Skin of body (tissue), 2 donors: Measurements from ENCODE around the gene TMEM62. TPM values are rescaled to one million over a fixed set of nuclear protein-coding genes. Genes with fewer than 3 reads are reported as not detected.

Source experiments
- DNase-seq: peaks from one replicate; lab custom pipeline; 2025; lab: John Stamatoyannopoulos, UW
- total RNA-seq: library from RNA; depleted of rRNA; stranded (reverse); fragments of >200 nt; gene quantifications from one replicate; pipeline ENCODE4 v1.2.3, GENCODE V29; 2014

Gene TMEM62
- total RNA-seq, result 7.2 TPM

DNA sequence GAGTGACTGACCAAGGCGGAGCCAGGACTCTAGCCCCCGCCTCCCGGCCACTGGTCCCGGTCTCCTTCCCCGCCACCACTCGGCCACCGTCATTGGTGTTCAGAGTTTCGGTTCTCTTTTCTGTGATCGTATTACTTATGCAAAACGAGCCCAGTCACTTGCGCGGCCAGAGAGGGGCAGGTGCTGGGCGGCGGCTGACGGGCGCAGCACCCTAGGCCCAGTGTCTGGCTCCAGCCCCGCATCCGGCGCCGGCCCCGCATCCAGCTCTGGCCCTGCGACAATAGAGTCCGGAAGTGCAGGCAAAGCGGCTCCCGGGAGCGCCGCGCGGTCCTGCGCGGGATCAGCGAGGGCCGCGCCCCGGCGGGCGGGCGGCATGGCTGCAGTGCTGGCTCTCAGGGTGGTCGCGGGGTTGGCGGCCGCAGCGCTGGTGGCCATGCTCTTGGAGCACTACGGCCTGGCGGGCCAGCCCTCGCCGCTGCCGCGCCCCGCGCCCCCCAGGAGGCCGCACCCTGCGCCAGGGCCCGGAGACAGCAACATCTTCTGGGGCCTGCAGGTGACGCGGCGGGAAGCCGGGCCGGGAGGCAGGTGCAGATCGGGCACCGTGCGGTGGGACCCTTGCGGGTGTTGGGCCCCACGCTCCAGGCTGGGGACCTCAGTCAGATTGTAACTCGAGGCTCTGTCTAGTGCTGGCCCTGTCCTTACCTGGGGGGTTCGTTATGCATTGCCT, at the start of gene TMEM62:
Gene TMEM62, plus strand, starts transcription at position 157 of the 727 bp plus-strand sequence. Its CDS starts 217 bp downstream, at position 374.
- peak; percentile 16 for DNase-seq

DNA sequence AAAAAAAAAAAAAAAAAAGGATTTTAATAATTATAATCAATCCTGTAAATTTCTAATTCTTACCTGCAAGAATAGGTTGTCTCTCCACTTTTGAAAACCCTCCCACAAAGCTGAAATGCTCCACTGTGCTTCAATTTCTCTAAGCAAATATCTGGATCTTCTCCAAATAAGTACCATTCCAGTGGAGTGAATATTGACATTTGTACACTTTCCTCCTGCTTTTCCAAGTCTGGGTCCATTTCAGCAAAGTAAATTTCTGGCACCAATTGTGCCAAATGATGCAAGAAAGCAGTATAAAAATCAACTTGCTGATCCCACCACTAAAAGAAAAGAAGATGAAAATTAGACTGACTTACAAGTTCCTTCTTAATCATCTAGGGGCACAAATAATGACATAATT, 47.5 kb upstream of the TMEM62 start:
- no peak for DNase-seq

DNA sequence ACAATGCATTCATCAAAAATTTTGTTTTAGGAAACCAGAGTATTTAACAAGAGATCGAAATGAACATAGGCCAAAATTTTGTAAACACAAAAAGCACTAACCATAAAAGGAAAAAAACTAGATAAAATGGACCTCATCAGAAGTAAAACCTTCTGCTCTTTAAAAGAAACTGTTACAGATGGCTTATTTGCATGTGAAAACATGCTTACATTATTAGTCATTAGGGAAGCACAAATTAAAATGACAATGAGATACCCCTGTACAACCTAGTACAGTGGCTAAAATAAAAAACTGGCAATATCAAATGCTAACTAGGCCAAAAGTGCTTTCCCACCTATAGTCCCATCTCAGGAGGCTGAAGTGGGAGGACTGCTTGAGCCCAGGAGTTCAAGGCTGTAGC, 46.8 kb upstream of the TMEM62 start:
- no peak for DNase-seq

DNA sequence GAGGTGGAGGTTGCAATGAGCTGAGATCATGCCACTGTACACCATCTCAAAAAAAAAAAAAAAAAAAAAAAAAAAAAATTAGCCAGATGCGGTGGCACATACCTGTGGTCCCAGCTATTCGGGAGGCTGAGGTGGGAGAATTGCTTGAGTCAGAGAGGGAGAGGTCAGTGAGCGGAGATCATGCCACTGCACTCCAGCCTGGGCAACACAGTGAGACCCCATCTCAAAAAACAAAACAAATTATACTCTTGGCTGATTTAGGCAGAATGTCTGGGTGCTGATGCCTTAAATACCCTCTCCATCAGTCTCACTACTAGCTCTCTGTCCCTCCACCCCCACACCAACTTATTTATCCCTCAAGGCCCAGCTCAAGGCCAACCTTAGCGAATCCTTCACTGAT, 41.5 kb upstream of the TMEM62 start:
- no peak for DNase-seq

DNA sequence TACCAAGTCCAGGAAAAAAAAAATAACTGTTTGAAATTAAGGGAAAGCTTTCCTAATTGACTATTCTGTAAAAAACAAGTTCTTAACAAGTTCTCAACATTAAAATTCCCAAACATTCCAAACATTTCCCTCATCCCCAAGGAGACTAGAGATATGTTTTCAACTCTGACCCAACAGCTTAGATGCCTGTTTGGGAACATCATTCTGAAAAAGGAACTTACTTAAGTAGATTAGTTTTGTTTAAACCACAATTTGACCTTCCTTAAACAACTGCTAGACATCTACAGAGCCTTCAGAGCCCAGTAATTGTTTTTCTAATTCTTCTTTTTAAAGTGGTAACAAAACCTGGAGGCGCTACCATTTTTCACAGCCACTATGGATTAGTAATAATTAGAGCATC, 40.4 kb upstream of the TMEM62 start:
- DNase-seq, result no peak

DNA sequence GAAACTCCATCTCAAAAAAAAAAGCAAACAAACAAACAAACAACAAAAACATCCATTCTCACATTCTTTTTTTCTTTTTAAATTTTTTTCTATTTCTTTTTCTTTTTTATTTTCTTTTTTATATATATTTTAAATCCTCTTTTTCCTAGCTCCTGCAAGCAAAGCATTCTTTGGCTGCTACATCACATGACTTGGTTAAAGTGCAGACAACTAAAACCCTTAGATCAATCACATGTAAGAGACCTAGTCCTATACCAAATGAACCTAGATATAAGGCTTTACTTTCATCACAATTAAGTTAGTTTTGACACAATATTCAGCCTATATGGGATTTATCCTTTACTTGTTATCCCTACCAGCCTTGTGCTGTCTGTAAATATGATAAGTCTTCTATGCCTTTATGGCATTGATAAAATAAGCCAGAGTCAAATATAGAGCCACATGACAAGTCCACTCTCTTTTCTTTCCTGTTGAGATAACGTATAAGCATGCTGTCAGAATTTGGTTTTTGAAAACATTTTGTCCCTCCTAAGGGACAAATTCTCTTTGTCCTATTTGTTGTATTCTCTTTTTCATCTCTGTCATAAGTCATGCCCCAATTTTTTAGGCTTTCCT, 38.9 kb upstream of the TMEM62 start:
- no peak for DNase-seq

DNA sequence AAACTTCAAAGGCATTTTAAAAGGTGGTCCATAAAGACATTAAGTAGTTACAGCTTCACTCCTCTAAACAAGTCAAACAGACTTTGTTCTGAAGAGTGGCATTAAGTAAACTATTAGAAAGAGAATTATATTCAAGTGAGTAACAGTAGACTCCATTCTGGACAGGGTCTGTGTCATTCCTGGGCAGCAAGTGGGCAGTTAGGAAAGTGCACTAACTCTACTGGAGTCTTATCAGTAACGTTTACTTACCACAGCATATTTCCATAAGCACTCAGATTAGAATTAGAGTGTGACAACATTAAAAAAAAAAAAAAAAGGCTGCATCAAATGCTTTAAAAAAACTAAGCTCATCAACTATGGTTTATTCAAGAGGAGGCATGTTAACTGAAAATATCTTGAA, 38.1 kb upstream of the TMEM62 start:
- DNase-seq, result no peak

DNA sequence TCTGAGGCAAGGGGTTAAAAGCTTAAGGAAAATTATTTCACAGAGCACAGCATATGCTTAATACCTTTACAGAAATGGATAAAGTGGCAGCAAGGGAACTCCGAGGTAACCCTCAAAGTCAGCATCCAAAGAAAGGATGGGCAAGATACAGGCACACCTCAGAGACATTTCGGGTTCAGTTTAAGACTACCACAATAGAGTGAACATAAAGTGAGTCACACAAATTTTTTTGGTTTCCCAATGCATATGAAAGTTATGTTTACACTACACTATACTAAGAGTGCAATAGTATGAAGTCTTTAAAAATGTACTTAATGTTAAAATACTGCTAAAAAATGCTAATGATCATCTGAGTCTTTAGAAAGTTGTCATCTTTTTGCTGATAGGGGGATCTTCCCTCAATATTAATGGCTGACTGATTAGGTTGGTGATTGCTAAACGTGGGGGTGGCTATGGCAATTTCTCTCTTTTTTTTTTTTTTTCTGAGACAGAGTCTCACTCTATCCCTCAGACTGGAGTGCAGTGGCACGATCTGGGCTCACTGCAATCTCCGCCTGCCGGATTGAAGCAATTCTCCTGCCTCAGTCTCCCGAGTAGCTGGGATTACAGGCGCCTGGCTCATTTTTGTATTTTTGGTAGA, 37.6 kb upstream of the TMEM62 start:
- DNase-seq, result no peak

DNA sequence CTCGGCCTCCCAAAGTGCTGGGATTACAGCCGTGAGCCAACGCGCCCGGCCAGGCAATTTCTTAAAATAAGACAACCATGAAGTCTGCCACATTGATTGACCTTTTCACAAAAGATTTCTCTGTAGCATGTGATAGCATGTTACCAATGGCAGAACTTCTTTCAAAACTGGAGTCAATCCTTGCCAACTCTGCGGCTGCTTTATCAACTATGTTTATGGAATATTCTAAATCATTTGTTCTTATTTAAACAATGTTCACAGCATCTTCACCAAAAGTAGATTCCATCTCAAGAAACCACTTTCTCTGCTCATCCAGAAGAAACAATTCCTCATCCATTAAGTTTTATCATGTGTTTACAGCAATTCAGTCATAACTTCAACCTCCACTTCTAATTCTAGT, 37.0 kb upstream of the TMEM62 start:
- no peak for DNase-seq

DNA sequence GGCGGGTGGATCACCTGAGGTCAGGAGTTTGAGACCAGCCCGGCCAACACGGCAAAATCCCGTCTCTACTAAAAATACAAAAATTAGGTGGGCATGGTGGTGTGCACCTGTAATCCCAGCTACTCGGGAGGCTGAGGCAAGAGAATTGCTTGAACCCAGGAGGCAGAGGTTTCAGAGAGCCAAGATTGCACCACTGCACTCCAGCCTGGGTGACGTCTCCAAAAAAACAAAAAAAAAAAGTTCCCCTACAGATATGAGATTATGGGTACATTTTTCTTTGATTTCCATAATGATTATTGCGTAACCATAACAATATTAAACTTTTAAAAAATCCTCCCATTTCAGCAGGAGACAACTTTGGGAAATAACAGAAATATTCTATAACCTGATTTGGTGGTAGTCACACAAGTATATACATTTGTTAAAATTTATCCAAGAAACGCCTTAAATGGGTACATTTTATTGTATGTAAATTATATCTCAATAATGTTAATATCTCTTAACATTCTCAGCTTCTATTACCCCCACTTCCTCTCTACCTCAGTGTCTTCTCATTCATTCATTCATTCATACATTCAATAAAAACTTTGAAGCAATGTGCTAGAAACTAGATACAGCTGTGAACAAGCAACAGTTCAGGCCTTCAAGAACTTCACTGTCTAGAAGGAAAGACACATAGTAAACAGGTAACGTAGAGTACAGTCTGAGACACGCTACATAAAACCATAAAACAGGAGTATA, 34.1 kb upstream of the TMEM62 start:
- DNase-seq, result no peak

DNA sequence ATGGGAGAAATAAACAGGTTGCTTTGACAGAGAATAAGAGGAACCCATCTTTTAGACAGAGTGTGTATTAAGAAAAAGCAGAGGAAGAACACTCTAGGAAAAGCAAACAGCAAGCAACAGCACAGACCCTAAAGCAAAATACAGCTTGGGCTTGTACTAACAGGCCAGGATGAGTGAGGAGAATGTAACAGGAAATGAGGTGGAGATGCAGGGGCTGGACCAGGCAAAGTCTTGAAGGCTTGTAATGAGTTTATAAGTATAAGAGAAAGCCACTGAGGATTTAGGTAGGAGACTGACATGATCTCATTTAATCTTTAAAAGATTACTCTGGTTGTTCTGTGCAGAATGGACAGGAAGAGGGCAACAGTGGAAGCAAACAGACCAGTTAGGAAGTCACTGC, 32.4 kb upstream of the TMEM62 start:
- DNase-seq, result no peak

DNA sequence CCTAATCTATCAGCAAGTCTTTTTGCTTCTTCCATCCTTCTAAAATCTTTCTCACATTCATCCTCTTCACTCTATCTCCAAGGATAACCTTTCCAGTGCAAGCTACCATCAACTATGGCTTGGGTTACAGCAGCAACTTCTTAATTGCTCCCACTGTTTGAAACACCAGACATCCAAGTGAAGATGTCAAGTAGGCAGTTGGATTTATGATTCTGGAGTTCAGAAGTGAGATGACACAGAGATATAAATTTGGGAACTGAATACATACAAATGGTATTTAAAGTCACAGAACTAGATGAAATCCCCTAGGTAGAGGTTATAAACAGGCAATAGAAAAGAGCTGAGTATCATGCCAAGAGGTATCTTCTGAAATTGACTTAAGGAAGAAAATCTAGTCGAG, 31.2 kb upstream of the TMEM62 start:
- no peak for DNase-seq

DNA sequence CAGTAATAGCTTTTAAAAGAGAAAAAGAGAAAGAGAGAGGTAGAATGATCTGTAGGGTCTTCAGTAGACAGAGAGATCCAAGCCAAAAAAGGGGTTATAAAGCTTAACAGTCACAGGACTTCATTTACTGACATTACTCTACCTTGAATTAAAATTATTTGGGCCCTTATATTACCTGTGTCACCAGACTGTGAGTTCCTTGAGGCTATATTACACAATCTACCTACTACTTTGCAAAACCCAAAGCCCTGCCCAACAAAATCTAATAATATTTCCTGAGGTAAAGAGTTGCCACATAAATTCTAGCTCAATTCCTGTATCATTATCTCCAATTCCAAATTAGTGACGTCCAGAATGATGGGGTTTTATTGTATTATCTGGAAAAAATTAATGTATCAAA, 29.5 kb upstream of the TMEM62 start:
- DNase-seq, result no peak

DNA sequence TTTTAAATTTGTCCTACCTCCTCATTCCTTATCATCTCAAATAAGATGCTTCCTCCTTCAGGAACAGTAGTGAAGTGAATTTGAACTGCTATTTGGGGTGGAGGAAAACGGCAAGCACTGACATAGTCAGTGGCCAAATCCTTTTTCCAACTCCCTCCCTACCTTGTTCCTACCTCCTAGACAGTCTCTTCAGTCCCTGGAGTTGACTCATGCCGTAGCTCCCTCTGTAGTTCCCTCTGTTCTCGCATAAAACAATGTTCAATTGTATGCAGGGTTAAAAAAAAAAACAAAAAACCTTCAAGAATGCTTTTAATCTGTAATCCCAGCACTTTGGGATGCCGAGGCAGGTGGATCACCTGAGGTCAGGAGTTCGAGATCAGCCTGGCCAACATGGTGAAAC, 29.0 kb upstream of the TMEM62 start:
- no peak for DNase-seq

DNA sequence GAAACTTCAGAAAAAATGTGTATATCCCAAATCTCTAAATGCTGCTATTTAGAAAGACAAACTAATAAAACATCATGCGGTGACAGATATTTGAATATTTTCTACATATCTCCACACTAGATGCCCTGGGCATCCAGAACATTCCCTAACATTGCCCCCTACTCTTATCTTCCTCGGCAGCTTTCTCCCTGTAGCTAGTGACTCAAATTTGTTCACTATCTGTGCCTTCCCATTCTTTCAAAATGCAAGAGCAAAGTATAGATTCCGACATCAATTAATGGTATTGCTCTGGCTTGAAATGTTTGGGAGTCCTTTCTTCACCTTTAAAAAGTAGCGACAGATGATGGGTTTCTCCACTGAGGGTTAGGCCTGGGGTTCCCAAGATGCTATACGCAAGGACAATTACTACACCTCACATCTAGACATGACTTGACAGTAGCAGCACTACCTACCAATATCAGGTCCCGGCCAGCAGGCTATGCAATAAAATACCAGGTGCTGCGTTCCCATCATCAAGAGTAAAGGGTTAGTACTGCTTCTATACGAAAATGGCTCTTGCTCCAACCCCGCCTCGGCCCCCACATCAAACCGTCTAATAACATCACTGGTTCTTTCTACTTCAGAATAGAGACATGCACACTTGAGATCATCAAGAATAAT, 28.2 kb upstream of the TMEM62 start:
- peak; percentile 68 for DNase-seq

DNA sequence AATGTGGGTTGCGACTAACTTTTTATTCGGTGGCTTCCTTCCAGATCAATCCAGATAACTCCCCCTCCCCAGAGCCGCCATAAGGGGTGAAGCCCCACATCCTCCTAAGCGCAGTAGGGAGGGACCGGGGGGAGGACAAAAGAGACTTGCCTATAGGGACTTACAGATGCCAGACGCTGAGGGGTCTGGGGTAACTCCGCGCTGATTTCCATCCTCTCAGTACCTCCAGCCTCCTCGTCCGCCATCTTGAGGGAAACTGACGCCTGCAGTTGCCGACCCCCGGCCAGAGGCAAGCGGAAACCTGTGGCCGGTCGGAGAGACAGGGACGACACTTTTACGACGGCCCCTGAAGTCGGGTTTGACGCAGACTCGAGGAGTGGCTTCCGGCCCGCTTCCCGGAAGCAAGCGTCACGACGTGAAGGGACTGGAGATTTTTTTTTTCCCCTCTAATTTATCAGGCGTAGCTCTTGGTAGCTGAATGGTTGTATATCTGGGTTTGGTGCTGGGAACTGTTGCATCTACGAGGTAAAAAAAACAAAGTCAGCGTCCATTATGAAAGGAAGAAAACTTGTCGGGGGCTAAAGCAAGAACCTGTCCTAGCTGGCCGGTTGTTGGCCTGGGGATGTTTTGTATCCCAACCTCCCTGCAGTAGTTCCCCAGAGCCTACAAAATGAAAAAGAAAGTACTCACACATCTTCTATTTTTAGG, 27.5 kb upstream of the TMEM62 start, which contains the start of gene UBR1:
Gene UBR1, minus strand, starts transcription at position 261 of the 708 bp plus-strand sequence. Its CDS starts 16 bp downstream, at position 245.
- peak; percentile 95 for DNase-seq

DNA sequence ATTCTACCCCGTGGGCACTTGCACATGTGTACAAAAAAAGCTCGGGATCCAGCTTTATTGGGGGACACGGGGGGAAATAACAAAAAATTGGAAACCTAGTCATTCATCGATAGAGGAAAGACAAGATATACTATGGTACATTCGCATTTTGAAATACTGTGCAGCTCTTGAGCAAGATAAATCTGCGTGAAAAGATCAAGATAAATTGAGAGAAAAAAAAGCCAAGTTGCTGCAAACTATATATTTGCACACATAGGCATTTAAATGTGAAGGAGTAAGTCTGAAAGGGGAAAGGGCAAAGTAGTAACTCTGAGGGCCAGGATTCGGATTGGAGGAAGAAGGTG, 26.9 kb upstream of the TMEM62 start:
- no peak for DNase-seq

DNA sequence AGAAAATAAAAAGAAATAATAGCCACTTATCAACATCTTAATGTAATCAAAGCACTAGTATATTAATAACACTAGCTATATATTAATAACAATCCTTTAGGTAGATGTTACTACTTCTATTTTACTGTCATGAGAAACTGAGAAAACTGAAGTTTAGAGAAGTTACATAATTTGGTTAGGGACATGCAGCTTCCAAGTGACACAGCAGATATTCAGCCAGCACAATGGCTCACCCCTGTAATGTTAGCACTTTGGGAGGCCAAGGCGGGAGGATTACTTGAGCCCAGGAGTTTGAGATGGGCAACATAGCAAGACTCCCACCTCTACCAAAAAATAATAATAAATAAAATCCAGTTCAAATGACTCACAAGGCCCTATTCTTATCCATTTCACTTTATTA, 25.6 kb upstream of the TMEM62 start:
- no peak for DNase-seq

DNA sequence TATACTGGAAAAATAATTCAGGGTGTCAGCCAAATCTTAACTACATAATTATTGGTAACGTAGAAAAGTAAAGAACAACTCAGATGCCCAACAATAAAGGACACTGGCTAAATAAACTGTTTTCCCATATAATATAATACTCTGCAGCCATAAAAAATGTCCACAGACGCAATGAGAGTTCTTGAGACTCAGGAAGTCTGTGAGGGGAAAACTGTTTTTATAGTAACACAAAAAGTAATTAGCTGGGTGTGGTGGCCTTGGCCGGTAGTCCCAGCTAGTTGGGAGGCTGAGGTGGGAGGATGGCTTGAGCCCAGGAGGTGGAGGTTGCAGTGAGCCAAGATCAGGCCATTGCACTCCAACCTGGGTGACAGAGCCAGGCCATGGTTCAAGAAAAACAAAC, 22.0 kb upstream of the TMEM62 start:
- no peak for DNase-seq

DNA sequence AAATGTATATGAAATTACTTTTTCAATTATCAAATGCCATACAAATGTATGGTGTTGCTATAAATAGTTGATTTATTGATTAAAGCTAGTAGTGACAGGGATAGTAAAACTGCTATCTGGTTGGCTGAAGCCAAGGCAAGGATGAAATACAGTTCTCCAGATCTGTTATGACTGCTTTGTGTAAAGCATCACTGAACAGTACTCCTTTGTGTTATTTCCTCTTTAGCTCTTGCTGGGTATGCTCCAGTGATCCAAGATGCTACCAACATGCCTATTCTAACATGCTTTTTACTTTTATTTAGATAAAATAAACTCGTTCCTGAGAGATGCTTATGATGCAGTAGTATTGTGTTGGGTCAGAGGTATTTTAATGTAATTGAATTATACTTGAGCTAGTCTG, 15.1 kb upstream of the TMEM62 start:
- no peak for DNase-seq

DNA sequence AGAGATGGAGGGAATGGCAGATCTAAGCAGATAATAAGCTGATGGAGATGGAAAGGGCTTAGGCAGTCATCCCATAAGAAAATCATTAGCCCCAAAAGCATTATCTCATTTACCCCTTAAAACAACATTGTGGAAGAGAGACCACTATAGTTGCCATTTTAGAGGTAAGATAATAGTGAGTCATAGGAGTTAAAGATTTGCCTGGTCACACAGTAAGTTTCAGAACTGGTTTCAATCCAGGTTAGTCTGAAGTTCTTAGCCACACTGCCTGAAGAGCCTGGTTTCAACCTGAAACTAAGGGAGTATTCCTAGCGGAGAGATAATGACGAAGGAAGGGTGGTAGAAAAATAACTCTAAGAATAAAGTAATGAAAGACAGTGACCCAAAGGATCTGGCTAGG, 14.6 kb upstream of the TMEM62 start:
- DNase-seq, result no peak
